SU-DHL-6 (cell line): ENCODE measurements around the gene C1GALT1.

Experiments used
- H2AFZ ChIP-seq: fragments of 200-600 bp; sonication (generic); 2 replicates; pipeline ENCODE4 v1.6.1; 2014; ENCODE audit warnings: low read depth, mild to moderate bottlenecking, moderate library complexity, mixed read lengths, antibody characterized with exemption, low read length; ENCODE audit not compliant: severe bottlenecking
- H3F3A ChIP-seq: fragments of 200-600 bp; shearing (Covaris generic); 2 replicates; pipeline ENCODE4 v1.6.0; 2016; ENCODE audit warnings: antibody characterized with exemption, mild to moderate bottlenecking; ENCODE audit not compliant: insufficient read depth
- H3K27ac ChIP-seq: fragments of 200-600 bp; sonication (generic); 2 replicates; pipeline ENCODE4 v1.5.1; 2016; ENCODE audit warnings: low read depth, mild to moderate bottlenecking, low read length, moderate library complexity, mixed read lengths
- H3K27me3 ChIP-seq: fragments of 200-600 bp; sonication (generic), shearing (Covaris generic); 2 replicates; pipeline ENCODE4 v1.6.0; 2014; ENCODE audit warnings: mild to moderate bottlenecking, low read length
- H3K36me3 ChIP-seq: fragments of 200-600 bp; sonication (generic); 2 replicates; pipeline ENCODE4 v1.6.1; 2014; ENCODE audit warnings: mild to moderate bottlenecking, low read length, mixed read lengths
- H3K4me2 ChIP-seq: fragments of 300-600, 200-600 bp; shearing (Covaris generic), sonication (generic); 2 replicates; pipeline ENCODE4 v1.6.0; 2014; ENCODE audit warnings: low read length, low read depth, mild to moderate bottlenecking; ENCODE audit not compliant: poor library complexity, severe bottlenecking
- H3K4me3 ChIP-seq: fragments of 200-600 bp; sonication (generic); 2 replicates; pipeline ENCODE4 v1.5.1; 2014; ENCODE audit warnings: antibody characterized with exemption, low read length, mild to moderate bottlenecking, mixed read lengths; ENCODE audit not compliant: insufficient read depth, poor library complexity, severe bottlenecking
- H3K79me2 ChIP-seq: fragments of 200-600 bp; sonication (generic); 2 replicates; pipeline ENCODE4 v1.6.1; 2014; ENCODE audit warnings: mild to moderate bottlenecking, low read length, moderate library complexity; ENCODE audit not compliant: insufficient read depth
- H3K9ac ChIP-seq: fragments of 200-600 bp; sonication (generic); 2 replicates; pipeline ENCODE4 v1.7.0; 2014; ENCODE audit warnings: mild to moderate bottlenecking, low read length
- H3K9me2 ChIP-seq: fragments of 200-600 bp; sonication (generic); replicated peaks from 2 replicates; pipeline ENCODE4 v1.6.1; 2014; ENCODE audit warnings: low read length; ENCODE audit not compliant: insufficient read depth
- H3K9me3 ChIP-seq: fragments of 200-600 bp; sonication (generic); 2 replicates; pipeline ENCODE4 v1.6.1; 2014; ENCODE audit warnings: low read length, mixed read lengths; ENCODE audit not compliant: insufficient read depth
- H4K20me1 ChIP-seq: fragments of 200-600 bp; sonication (generic); 2 replicates; pipeline ENCODE4 v1.6.1; 2014; ENCODE audit warnings: low read depth, mild to moderate bottlenecking, antibody characterized with exemption, low read length, moderate library complexity, mixed read lengths
- CTCF ChIP-seq: fragments of 200-600 bp; sonication (generic); IDR thresholded peaks from one replicate; pipeline ENCODE4 v1.5.1; 2017; ENCODE audit warnings: antibody characterized with exemption, mild to moderate bottlenecking, low read length, moderate library complexity; ENCODE audit not compliant: insufficient read depth, poor library complexity, severe bottlenecking
- EZH2phosphoT487 ChIP-seq: fragments of 200-600 bp; sonication (generic), shearing (Covaris generic); conservative IDR thresholded peaks from 2 replicates; pipeline ENCODE4 v1.6.1; 2018; ENCODE audit warnings: mild to moderate bottlenecking, antibody characterized with exemption, low read length, moderate library complexity, mixed read lengths

Gene C1GALT1

GRCh38 chr7:7188091-7188490, 5.7 kb downstream of the C1GALT1 start:
- no peaks in the 10 kb centered on the region for H3K27me3 ChIP-seq
- no peak for TF ChIP-seq CTCF
- TF ChIP-seq EZH2phosphoT487 = no peak
- H3K27ac ChIP-seq = no peak overlapping the region
- no peaks in the 10 kb centered on the region for H3K9me2 ChIP-seq
- H3K36me3 ChIP-seq = peaks cover 50% of the 10 kb centered on the region
- H4K20me1 ChIP-seq = peaks cover 38% of the 10 kb centered on the region
- H3K9ac ChIP-seq = no peak overlapping the region
- H3K4me3 ChIP-seq = no peak overlapping the region
- no peaks in the 10 kb centered on the region; the same call in 1 of the 2 replicates for H3K9me3 ChIP-seq
- H2AFZ ChIP-seq = no peak overlapping the region
- H3K4me2 ChIP-seq = peak overlapping the region; percentile 7
- peaks cover 17% of the 10 kb centered on the region for H3F3A ChIP-seq
- peaks cover 100% of the 10 kb centered on the region for H3K79me2 ChIP-seq

- peak overlapping the region; percentile 7 for H3K4me2 ChIP-seq
- peaks cover 17% of the 10 kb centered on the region for H3F3A ChIP-seq
- H3K79me2 ChIP-seq = peaks cover 100% of the 10 kb centered on the region
- H3K9ac ChIP-seq = no peak overlapping the region
- no peaks in the 10 kb centered on the region for H3K27me3 ChIP-seq
- H3K27ac ChIP-seq = no peak overlapping the region
- TF ChIP-seq CTCF (no peak), EZH2phosphoT487 (no peak)
- peaks cover 37% of the 10 kb centered on the region for H4K20me1 ChIP-seq
- no peak overlapping the region for H3K4me3 ChIP-seq
- H2AFZ ChIP-seq = no peak overlapping the region
- H3K9me2 ChIP-seq = no peaks in the 10 kb centered on the region
- H3K9me3 ChIP-seq = no peaks in the 10 kb centered on the region; the same call in 1 of the 2 replicates
- peaks cover 47% of the 10 kb centered on the region for H3K36me3 ChIP-seq
Observed at GRCh38 chr7:7188742-7189141, 6.4 kb downstream of the C1GALT1 start.

GRCh38 chr7:7190142-7190541, 7.8 kb downstream of the C1GALT1 start:
- no peaks in the 10 kb centered on the region for H3K9me2 ChIP-seq
- H3K36me3 ChIP-seq = peaks cover 43% of the 10 kb centered on the region
- no peaks in the 10 kb centered on the region; the same call in 1 of the 2 replicates for H3K9me3 ChIP-seq
- H4K20me1 ChIP-seq = peaks cover 23% of the 10 kb centered on the region
- H2AFZ ChIP-seq = no peak overlapping the region
- H3K9ac ChIP-seq = no peak overlapping the region
- H3F3A ChIP-seq = peaks cover 9% of the 10 kb centered on the region; the same call in 1 of the 2 replicates
- H3K4me2 ChIP-seq = no peak overlapping the region
- no peak for TF ChIP-seq CTCF
- no peak for TF ChIP-seq EZH2phosphoT487
- H3K4me3 ChIP-seq = no peak overlapping the region
- peaks cover 100% of the 10 kb centered on the region for H3K79me2 ChIP-seq
- H3K27me3 ChIP-seq = no peaks in the 10 kb centered on the region
- H3K27ac ChIP-seq = no peak overlapping the region

- no peaks in the 10 kb centered on the region; the same call in 1 of the 2 replicates for H3K9me3 ChIP-seq
Observed at GRCh38 chr7:7191137-7191536, 8.8 kb downstream of the C1GALT1 start.

More at GRCh38 chr7:7191137-7191536, 8.8 kb downstream of the C1GALT1 start:
- Histone ChIP-seq H3K27me3 (no peaks in the 10 kb centered on the region), H3K27ac (no peak overlapping the region), H4K20me1 (peaks cover 19% of the 10 kb centered on the region), H3K9ac (no peak overlapping the region), H2AFZ (no peak overlapping the region), H3K4me2 (no peak overlapping the region), H3K9me2 (no peaks in the 10 kb centered on the region), H3K36me3 (peaks cover 39% of the 10 kb centered on the region), H3F3A (peaks cover 9% of the 10 kb centered on the region; the same call in 1 of the 2 replicates), H3K79me2 (peaks cover 100% of the 10 kb centered on the region), H3K4me3 (no peak overlapping the region)
- TF ChIP-seq CTCF = no peak
- TF ChIP-seq EZH2phosphoT487 = no peak
